KMS-11 (cell line): Measurements from ENCODE around the gene SIGLEC10.

ENCODE experiments used
- H2AFZ ChIP-seq: fragments of 200-600 bp; sonication (generic); 2 replicates; pipeline ENCODE4 v1.6.1; 2016; ENCODE audit warnings: antibody characterized with exemption, mixed run types, low read depth
- H3K27ac ChIP-seq: fragments of 200-600 bp; sonication (generic); 2 replicates; pipeline ENCODE4 v1.6.1; 2016; ENCODE audit warnings: mild to moderate bottlenecking, mixed run types
- H3K27me3 ChIP-seq: fragments of 200-600 bp; sonication (generic); 2 replicates; pipeline ENCODE4 v1.6.1; 2017; ENCODE audit warnings: mild to moderate bottlenecking, low read depth, mixed run types, moderate library complexity; ENCODE audit not compliant: insufficient read depth
- H3K36me3 ChIP-seq: fragments of 200-600 bp; sonication (generic); 2 replicates; pipeline ENCODE4 v1.6.1; 2017; ENCODE audit warnings: mild to moderate bottlenecking, mixed run types; ENCODE audit not compliant: insufficient read depth
- H3K4me1 ChIP-seq: fragments of 200-600 bp; sonication (generic); 2 replicates; pipeline ENCODE4 v1.6.1; 2016; ENCODE audit warnings: mild to moderate bottlenecking, low read depth, mixed run types; ENCODE audit not compliant: poor library complexity, severe bottlenecking
- H3K4me2 ChIP-seq: fragments of 200-600 bp; sonication (generic); 2 replicates; pipeline ENCODE4 v1.7.0; 2016; ENCODE audit warnings: mild to moderate bottlenecking, mixed run types
- H3K4me3 ChIP-seq: fragments of 200-600 bp; sonication (generic); IDR thresholded peaks from 2 replicates; pipeline ENCODE4 v1.6.1; 2017; ENCODE audit warnings: low read depth, low read length, mixed read lengths; ENCODE audit not compliant: insufficient read depth
- H3K79me2 ChIP-seq: fragments of 200-600 bp; sonication (generic); 2 replicates; pipeline ENCODE4 v1.6.1; 2016; ENCODE audit warnings: low read depth, mixed run types; ENCODE audit not compliant: insufficient read depth
- H3K9ac ChIP-seq: fragments of 200-600 bp; sonication (generic); 2 replicates; pipeline ENCODE4 v1.6.1; 2016; ENCODE audit warnings: mild to moderate bottlenecking, mixed run types
- H4K20me1 ChIP-seq: fragments of 200-600 bp; sonication (generic); 2 replicates; pipeline ENCODE4 v1.6.1; 2016; ENCODE audit warnings: mild to moderate bottlenecking, mixed run types; ENCODE audit not compliant: insufficient read depth
- TF ChIP-seq, protein P1 (sequence below): fragments of 200-600 bp; sonication (generic); conservative IDR thresholded peaks from 2 replicates; pipeline ENCODE4 v1.6.1; 2017; ENCODE audit warnings: low read depth, mild to moderate bottlenecking, antibody characterized with exemption, low read length, moderate library complexity, mixed read lengths

The SIGLEC10 gene

GRCh38 chr19:51433043-51433442 lies 15.6 kb upstream of the SIGLEC10 start:
- Histone ChIP-seq H2AFZ (no peak overlapping the region), H4K20me1 (no peaks in the 10 kb centered on the region), H3K9ac (no peak overlapping the region), H3K36me3 (no peaks in the 10 kb centered on the region), H3K27me3 (0 out of 2 replicates have a peak, but pooled peaks cover 3% of the 10 kb centered on the region), H3K79me2 (no peaks in the 10 kb centered on the region), H3K4me3 (no peak overlapping the region), H3K4me2 (no peak overlapping the region), H3K4me1 (no peaks in the 10 kb centered on the region), H3K27ac (no peak overlapping the region)
- TF ChIP-seq, protein P1, sequence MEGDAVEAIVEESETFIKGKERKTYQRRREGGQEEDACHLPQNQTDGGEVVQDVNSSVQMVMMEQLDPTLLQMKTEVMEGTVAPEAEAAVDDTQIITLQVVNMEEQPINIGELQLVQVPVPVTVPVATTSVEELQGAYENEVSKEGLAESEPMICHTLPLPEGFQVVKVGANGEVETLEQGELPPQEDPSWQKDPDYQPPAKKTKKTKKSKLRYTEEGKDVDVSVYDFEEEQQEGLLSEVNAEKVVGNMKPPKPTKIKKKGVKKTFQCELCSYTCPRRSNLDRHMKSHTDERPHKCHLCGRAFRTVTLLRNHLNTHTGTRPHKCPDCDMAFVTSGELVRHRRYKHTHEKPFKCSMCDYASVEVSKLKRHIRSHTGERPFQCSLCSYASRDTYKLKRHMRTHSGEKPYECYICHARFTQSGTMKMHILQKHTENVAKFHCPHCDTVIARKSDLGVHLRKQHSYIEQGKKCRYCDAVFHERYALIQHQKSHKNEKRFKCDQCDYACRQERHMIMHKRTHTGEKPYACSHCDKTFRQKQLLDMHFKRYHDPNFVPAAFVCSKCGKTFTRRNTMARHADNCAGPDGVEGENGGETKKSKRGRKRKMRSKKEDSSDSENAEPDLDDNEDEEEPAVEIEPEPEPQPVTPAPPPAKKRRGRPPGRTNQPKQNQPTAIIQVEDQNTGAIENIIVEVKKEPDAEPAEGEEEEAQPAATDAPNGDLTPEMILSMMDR, result no peak

GRCh38 chr19:51431124-51431523 lies 13.7 kb upstream of the SIGLEC10 start:
- TF ChIP-seq, protein P1, result no peak
- H3K4me3 ChIP-seq, result no peak overlapping the region
- H2AFZ ChIP-seq, result no peak overlapping the region
- no peaks in the 10 kb centered on the region for H3K4me1 ChIP-seq
- no peaks in the 10 kb centered on the region for H4K20me1 ChIP-seq
- H3K27me3 ChIP-seq, result 0 out of 2 replicates have a peak, but pooled peaks cover 3% of the 10 kb centered on the region
- no peaks in the 10 kb centered on the region for H3K36me3 ChIP-seq
- no peak overlapping the region for H3K9ac ChIP-seq
- H3K27ac ChIP-seq, result no peak overlapping the region
- H3K4me2 ChIP-seq, result no peak overlapping the region
- no peaks in the 10 kb centered on the region for H3K79me2 ChIP-seq

- Histone ChIP-seq H3K36me3 (no peaks in the 10 kb centered on the region), H3K4me1 (no peaks in the 10 kb centered on the region), H3K27ac (no peak overlapping the region), H3K27me3 (0 out of 2 replicates have a peak, but pooled peaks cover 3% of the 10 kb centered on the region), H3K4me2 (no peak overlapping the region), H3K4me3 (no peak overlapping the region), H3K79me2 (no peaks in the 10 kb centered on the region), H4K20me1 (no peaks in the 10 kb centered on the region), H2AFZ (no peak overlapping the region), H3K9ac (no peak overlapping the region)
- TF ChIP-seq, protein P1, result no peak
Measured at GRCh38 chr19:51430221-51430620, 12.8 kb upstream of the SIGLEC10 start.

GRCh38 chr19:51427201-51427600 lies 9.8 kb upstream of the SIGLEC10 start:
- Histone ChIP-seq H3K4me2 (no peak overlapping the region), H3K27me3 (no peaks in the 10 kb centered on the region), H3K4me3 (no peak overlapping the region), H3K4me1 (no peaks in the 10 kb centered on the region), H3K79me2 (no peaks in the 10 kb centered on the region), H3K9ac (no peak overlapping the region), H3K36me3 (no peaks in the 10 kb centered on the region), H4K20me1 (no peaks in the 10 kb centered on the region), H3K27ac (no peak overlapping the region), H2AFZ (no peak overlapping the region)
- TF ChIP-seq, protein P1, result no peak

DNA sequence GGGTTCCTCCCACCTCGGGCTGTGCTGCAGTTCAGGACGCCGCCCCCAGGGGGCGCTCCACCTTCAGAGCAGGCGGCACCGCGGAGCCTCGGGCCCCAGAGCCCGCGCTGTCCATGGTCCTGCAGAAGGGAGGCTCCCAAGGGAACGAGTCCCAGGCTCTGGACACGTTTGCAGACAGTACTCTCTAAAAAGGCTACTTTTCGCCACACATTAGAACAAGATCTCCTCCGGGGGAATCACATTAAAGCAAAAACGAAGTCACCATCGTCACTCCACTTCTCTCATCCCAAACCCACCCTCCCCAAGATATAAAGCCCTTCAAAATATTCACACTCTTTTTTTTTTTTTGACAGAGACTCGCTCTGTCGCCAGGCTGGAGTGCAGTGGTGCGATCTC lies 4.6 kb upstream of the SIGLEC10 start:
- no peak overlapping the region for H3K4me3 ChIP-seq
- H3K27me3 ChIP-seq, result no peaks in the 10 kb centered on the region
- no peak overlapping the region for H3K27ac ChIP-seq
- TF ChIP-seq, protein P1, result peak; percentile 83
- H3K4me2 ChIP-seq, result no peak overlapping the region
- no peaks in the 10 kb centered on the region for H3K4me1 ChIP-seq
- H3K79me2 ChIP-seq, result no peaks in the 10 kb centered on the region
- no peaks in the 10 kb centered on the region for H3K36me3 ChIP-seq
- H4K20me1 ChIP-seq, result no peaks in the 10 kb centered on the region
- H3K9ac ChIP-seq, result no peak overlapping the region
- no peak overlapping the region for H2AFZ ChIP-seq
